Measurements from ENCODE around the gene CBLN3.

The CBLN3 gene

DNA sequence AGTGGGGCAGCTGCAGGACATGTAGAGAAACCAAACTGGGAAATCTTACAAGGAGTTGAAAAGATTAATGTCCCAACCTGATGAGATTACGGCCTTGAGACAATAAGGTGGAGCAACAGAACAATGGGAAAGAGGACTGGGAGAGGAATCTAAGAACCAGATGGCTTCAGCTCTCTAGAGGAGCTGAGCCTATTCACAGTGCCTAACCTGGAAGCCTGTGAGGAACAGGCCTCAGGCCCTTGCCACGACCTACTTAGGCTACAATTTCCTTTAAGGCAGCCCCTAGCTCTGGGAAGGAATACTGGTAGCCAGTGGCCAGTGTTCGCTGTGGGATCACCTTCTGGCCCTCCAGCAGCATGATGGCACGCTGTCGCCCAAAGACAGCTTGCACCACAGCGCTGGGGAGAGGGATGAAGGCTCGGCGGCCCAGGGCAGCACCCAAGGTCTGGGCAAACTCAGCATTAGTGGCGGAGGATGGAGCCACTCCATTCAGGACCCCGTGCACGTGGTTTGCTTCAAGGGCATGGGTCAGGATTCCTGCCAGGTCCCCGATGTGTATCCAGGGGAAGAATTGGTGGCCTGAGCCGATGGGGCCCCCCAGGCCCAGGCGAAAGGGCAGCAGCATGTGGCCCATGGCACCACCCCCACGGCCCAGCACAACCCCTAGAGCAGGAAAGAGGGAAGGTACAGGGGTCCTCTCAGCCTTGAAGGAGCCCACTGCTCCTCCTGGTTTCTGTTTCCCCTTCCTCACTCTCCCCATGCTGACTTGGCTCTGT, 10.6 kb upstream of the CBLN3 start:
- WGBS (ENCODE audit: insufficient coverage), result 92% methylated on average over 14 of the region's 15 CpGs
- H3K27ac ChIP-seq (ENCODE audit: insufficient read depth in 1 of 2, low read depth in 1 of 2, low read length in 2 of 2, poor library complexity in 1 of 2, severe bottlenecking in 2 of 2), result peak overlapping the region in 1 of 2 experiments; percentile 6
- DNase-seq, result no peak
- H3K36me3 ChIP-seq (ENCODE audit: control insufficient read depth in 4 of 4, insufficient read depth in 4 of 4, low read length in 3 of 4), result peaks cover 6 to 42% (median 32%) of the 10 kb centered on the region in 4 experiments
- ChIA-PET CTCF (interaction anchor here (0.7 to 21.5 kb wide), 6 partner anchors 8 to 130 kb away, joined by 3 to 488 read pairs (median 18); partner anchors contain the start of genes ADCY4, CBLN3, KHNYN and LTB4R2), POLR2A (interaction anchor here (0.6 kb wide), 1 partner anchor 78 kb away, joined by 3 read pairs; no protein-coding TSS in a partner anchor)
- no peak overlapping the region for H3K4me3 ChIP-seq (ENCODE audit: control insufficient read depth in 1 of 7, extremely low read depth in 1 of 7, insufficient read depth in 4 of 7, low read depth in 2 of 7, low read length in 6 of 7)
- peaks cover 12 to 62% (median 54%) of the 10 kb centered on the region in 4 experiments for H3K4me1 ChIP-seq (ENCODE audit: control extremely low read depth in 1 of 4, control insufficient read depth in 4 of 4, insufficient read depth in 4 of 4, low read length in 3 of 4)
- H3K9me3 ChIP-seq (ENCODE audit: control extremely low read depth in 1 of 5, control insufficient read depth in 4 of 5, insufficient read depth in 2 of 5, low read depth in 1 of 5, low read length in 4 of 5), result no peaks in the 10 kb centered on the region
- H3K27me3 ChIP-seq (replicated peaks in 2 of 5; ENCODE audit: control insufficient read depth in 4 of 5, insufficient read depth in 5 of 5, low read length in 4 of 5), result no peaks in the 10 kb centered on the region

DNA sequence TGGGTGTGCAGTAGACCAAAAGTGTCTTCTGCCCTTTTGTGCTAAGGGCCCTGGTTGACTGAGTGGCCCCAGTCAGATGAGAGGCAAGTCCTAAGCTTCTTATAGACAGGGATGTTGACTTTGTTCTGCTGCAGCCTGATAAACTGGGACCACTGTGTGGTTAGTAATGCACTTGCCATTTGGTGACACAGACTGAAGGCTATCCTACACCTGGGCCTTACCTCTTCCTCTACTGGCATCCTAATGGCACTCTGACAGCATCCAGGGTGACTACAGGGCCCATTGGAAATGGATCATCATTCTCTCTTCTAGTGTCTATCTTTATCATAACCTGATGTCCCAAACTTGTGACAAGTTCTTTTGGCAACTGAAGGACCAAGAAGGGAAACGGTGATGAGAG, 9.8 kb upstream of the CBLN3 start:
- H3K9me3 ChIP-seq (ENCODE audit: control extremely low read depth in 1 of 5, control insufficient read depth in 4 of 5, insufficient read depth in 2 of 5, low read depth in 1 of 5, low read length in 4 of 5), result no peaks in the 10 kb centered on the region
- WGBS (ENCODE audit: insufficient coverage), result 88% methylated on average over 1 of the region's 1 CpG
- peaks cover 12 to 62% (median 54%) of the 10 kb centered on the region in 4 experiments for H3K4me1 ChIP-seq (ENCODE audit: control extremely low read depth in 1 of 4, control insufficient read depth in 4 of 4, insufficient read depth in 4 of 4, low read length in 3 of 4)
- no peak for DNase-seq
- ChIA-PET CTCF (interaction anchor here (1.2 to 21.5 kb wide), 4 partner anchors 8 to 107 kb away, joined by 3 to 488 read pairs (median 39); partner anchors contain the start of genes ADCY4, CBLN3, KHNYN and RIPK3), POLR2A (interaction anchor here (0.6 kb wide), 1 partner anchor 77 kb away, joined by 3 read pairs; no protein-coding TSS in a partner anchor)
- no peak overlapping the region for H3K4me3 ChIP-seq (ENCODE audit: control insufficient read depth in 1 of 7, extremely low read depth in 1 of 7, insufficient read depth in 4 of 7, low read depth in 2 of 7, low read length in 6 of 7)
- H3K27ac ChIP-seq (ENCODE audit: insufficient read depth in 1 of 2, low read depth in 1 of 2, low read length in 2 of 2, poor library complexity in 1 of 2, severe bottlenecking in 2 of 2), result no peak overlapping the region
- H3K36me3 ChIP-seq (ENCODE audit: control insufficient read depth in 4 of 4, insufficient read depth in 4 of 4, low read length in 3 of 4), result peaks cover 6 to 42% (median 34%) of the 10 kb centered on the region in 4 experiments
- H3K27me3 ChIP-seq (replicated peaks in 2 of 5; ENCODE audit: control insufficient read depth in 4 of 5, insufficient read depth in 5 of 5, low read length in 4 of 5), result no peaks in the 10 kb centered on the region

DNA sequence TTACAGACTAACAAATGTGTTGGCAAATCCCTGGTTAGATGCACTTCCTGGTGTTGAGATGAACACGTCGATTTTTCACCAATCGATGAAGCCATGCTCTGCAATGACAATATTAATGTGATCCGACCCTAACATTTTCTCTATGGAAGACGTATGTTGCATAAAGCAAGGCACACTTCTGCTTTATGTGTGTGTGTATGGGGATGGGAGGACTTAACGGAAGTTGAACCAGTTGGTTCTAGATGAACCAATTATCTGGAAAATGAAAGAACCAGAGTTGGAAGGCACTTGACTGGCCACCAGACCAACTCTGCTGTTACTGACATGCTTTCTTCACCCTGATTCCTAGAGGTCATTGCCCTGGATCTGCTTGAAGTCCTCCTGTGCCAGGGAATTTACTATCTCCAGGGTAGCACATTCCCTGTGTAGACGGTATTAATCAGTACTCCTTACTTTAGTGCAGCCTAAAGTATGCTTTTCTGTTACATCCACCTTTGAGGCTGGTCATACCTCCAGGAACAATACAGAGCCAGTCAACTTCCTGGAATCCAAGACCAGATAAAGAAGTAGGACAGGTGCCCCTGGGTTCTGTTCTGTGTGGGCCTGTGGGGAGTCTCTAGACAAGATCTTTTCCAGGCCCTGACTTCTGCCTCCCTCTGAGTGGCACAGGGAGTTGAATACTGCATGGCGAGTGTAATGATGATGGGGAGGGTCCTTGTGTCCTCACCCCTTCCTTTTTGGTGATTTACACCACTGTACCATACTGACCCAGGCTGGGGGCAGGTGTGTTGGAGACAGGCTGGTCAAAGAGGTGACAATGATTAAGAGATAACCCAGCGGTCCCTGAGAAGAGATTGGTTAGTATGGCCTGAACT, 9.0 kb upstream of the CBLN3 start:
- H3K4me1 ChIP-seq (ENCODE audit: control extremely low read depth in 1 of 4, control insufficient read depth in 4 of 4, insufficient read depth in 4 of 4, low read length in 3 of 4), result peaks cover 11 to 60% (median 52%) of the 10 kb centered on the region in 4 experiments
- 75% methylated on average over 7 of the region's 9 CpGs for WGBS (ENCODE audit: insufficient coverage)
- POLR2A ChIA-PET, result no interaction called here
- H3K27me3 ChIP-seq (replicated peaks in 2 of 5; ENCODE audit: control insufficient read depth in 4 of 5, insufficient read depth in 5 of 5, low read length in 4 of 5), result no peaks in the 10 kb centered on the region
- H3K36me3 ChIP-seq (ENCODE audit: control insufficient read depth in 4 of 4, insufficient read depth in 4 of 4, low read length in 3 of 4), result peaks cover 8 to 45% (median 41%) of the 10 kb centered on the region in 4 experiments
- no peak overlapping the region for H3K4me3 ChIP-seq (ENCODE audit: control insufficient read depth in 1 of 7, extremely low read depth in 1 of 7, insufficient read depth in 4 of 7, low read depth in 2 of 7, low read length in 6 of 7)
- no peak for DNase-seq
- peak overlapping the region in 1 of 2 experiments; percentile 70 for H3K27ac ChIP-seq (ENCODE audit: insufficient read depth in 1 of 2, low read depth in 1 of 2, low read length in 2 of 2, poor library complexity in 1 of 2, severe bottlenecking in 2 of 2)
- no peaks in the 10 kb centered on the region for H3K9me3 ChIP-seq (ENCODE audit: control extremely low read depth in 1 of 5, control insufficient read depth in 4 of 5, insufficient read depth in 2 of 5, low read depth in 1 of 5, low read length in 4 of 5)
- CTCF ChIA-PET, result interaction anchor here (1.2 to 21.5 kb wide), 9 partner anchors 11 to 205 kb away, joined by 3 to 489 read pairs (median 29); partner anchors contain the start of genes ADCY4, CIDEB, LTB4R and LTB4R2

DNA sequence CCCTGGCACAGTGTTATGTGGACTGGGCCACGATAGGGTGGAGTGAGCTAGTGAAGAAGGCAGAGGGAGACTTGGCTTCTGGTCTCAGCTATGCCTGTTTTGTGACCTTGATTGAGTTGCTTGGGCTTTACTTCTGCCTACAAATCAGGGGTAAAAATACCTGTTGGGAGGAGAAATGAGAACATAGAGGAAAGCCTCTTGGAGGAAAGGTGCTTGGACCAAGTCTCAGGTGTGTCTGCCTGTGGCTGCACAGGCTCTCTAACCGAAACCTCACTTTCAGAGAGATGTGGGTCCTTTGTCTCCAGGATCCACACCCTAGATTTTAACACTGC, 8.2 kb upstream of the CBLN3 start:
- Histone ChIP-seq H3K4me1 (ENCODE audit: control extremely low read depth in 1 of 4, control insufficient read depth in 4 of 4, insufficient read depth in 4 of 4, low read length in 3 of 4) (peaks cover 10 to 58% (median 49%) of the 10 kb centered on the region in 4 experiments), H3K27me3 (replicated peaks in 2 of 5; ENCODE audit: control insufficient read depth in 4 of 5, insufficient read depth in 5 of 5, low read length in 4 of 5) (no peaks in the 10 kb centered on the region), H3K27ac (ENCODE audit: insufficient read depth in 1 of 2, low read depth in 1 of 2, low read length in 2 of 2, poor library complexity in 1 of 2, severe bottlenecking in 2 of 2) (peak overlapping the region; percentile 17 to 70), H3K4me3 (ENCODE audit: control insufficient read depth in 1 of 7, extremely low read depth in 1 of 7, insufficient read depth in 4 of 7, low read depth in 2 of 7, low read length in 6 of 7) (peak overlapping the region in 3 of 7 experiments; percentile 8 to 60 (median 50)), H3K36me3 (ENCODE audit: control insufficient read depth in 4 of 4, insufficient read depth in 4 of 4, low read length in 3 of 4) (peaks cover 13 to 52% (median 47%) of the 10 kb centered on the region in 4 experiments), H3K9me3 (ENCODE audit: control extremely low read depth in 1 of 5, control insufficient read depth in 4 of 5, insufficient read depth in 2 of 5, low read depth in 1 of 5, low read length in 4 of 5) (no peaks in the 10 kb centered on the region)
- ChIA-PET POLR2A (interaction anchor here (1.3 kb wide), 1 partner anchor 15 kb away, joined by 3 read pairs; no protein-coding TSS in a partner anchor), CTCF (interaction anchor here (1.1 to 21.5 kb wide), 16 partner anchors 10 to 204 kb away, joined by 3 to 489 read pairs (median 12); partner anchors contain the start of genes ADCY4, CIDEB, LTB4R and LTB4R2)
- WGBS (ENCODE audit: insufficient coverage), result 0% methylated on average over 1 of the region's 2 CpGs
- DNase-seq, result no peak

DNA sequence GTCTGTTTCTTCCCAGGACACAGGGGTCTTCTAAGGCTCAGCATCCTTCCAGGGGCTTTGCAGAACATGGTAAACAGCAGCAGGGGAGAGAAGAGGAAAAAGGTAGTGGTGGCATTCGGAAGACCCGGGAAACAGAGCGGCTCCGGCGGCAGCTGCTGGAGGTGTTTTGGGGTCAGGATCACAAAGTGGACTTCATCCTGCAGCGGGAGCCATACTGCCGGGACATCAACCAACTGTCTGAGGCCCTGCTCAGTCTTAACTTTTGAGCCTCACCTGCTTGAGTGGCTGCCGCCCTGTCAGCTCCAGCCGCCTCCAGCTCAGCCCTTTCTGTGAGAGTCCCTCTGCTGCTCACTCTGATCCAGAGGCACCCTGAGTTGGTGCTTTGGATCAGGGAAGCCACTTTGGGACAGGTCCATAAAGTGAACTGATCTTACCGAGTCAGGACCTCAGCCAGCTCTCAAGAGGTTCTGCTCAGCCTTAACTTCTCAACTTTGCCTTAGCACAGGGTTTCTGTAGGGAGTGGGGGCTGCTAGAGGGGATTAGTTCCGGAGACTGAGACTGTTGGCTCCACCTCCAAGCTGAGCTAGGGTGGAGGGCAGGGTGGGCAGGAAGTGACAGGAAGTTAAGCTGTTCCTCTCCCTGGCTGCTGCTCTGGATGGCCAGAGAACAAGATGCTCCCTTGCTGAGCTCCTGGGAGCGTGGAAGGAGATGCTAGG, 7.7 kb upstream of the CBLN3 start:
- CTCF ChIA-PET, result interaction anchor here (0.9 to 21.5 kb wide), 21 partner anchors 10 to 249 kb away, joined by 3 to 489 read pairs (median 8); partner anchors contain the start of genes ADCY4, CIDEB, IPO4 and LTB4R
- Histone ChIP-seq H3K4me1 (ENCODE audit: control extremely low read depth in 1 of 4, control insufficient read depth in 4 of 4, insufficient read depth in 4 of 4, low read length in 3 of 4) (peaks cover 10 to 55% (median 49%) of the 10 kb centered on the region in 4 experiments), H3K27ac (ENCODE audit: insufficient read depth in 1 of 2, low read depth in 1 of 2, low read length in 2 of 2, poor library complexity in 1 of 2, severe bottlenecking in 2 of 2) (peak overlapping the region; percentile 17 to 70), H3K36me3 (ENCODE audit: control insufficient read depth in 4 of 4, insufficient read depth in 4 of 4, low read length in 3 of 4) (peaks cover 17 to 57% (median 52%) of the 10 kb centered on the region in 4 experiments), H3K9me3 (ENCODE audit: control extremely low read depth in 1 of 5, control insufficient read depth in 4 of 5, insufficient read depth in 2 of 5, low read depth in 1 of 5, low read length in 4 of 5) (no peaks in the 10 kb centered on the region), H3K4me3 (ENCODE audit: control insufficient read depth in 1 of 7, extremely low read depth in 1 of 7, insufficient read depth in 4 of 7, low read depth in 2 of 7, low read length in 6 of 7) (peak overlapping the region in 5 of 7 experiments; percentile 13 to 60 (median 50)), H3K27me3 (replicated peaks in 2 of 5; ENCODE audit: control insufficient read depth in 4 of 5, insufficient read depth in 5 of 5, low read length in 4 of 5) (no peaks in the 10 kb centered on the region)
- 35% methylated on average over 11 of the region's 12 CpGs for WGBS (ENCODE audit: insufficient coverage)
- DNase-seq, result peak in 2 of 3 donors; percentile 44 to 50
- POLR2A ChIA-PET, result interaction anchor here (0.6 to 1.3 kb wide), 5 partner anchors 14 to 249 kb away, joined by 3 to 8 read pairs (median 4); partner anchors contain the start of gene IPO4
